ENCODE results near the gene CALN1. TPM values are rescaled to one million over a fixed set of nuclear protein-coding genes. Genes with fewer than 3 reads are reported as not detected.

Gene CALN1
- total RNA-seq, 1 donor from 2014 or later = not detected

DNA sequence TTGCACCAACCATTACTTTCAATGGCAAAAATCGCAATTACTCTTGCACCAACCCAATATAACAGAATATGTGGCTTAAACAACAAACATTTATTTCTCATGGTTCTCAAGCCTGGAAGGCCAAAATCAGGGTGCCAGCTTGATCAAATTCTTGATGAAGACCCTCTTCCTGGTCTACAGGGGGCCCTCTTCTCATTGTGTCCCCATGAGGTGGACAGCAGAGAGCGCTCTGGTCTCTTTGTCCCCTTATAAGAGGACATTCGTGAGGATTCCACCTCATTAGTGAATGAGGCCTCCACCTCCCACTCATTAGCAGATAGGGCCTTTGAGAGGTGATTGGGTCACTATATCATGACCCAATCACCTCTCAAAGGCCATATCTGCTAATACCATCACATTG, 120.0 kb downstream of the CALN1 start:
- no peak overlapping the region for H2AFZ ChIP-seq (ENCODE audit: low read depth, low read length)
- no peak overlapping the region for H3K4me2 ChIP-seq (ENCODE audit: low read length)
- Mint-ChIP-seq H3K27ac (ENCODE audit: unreplicated experiment) (no peak overlapping the region), H3K4me3 (ENCODE audit: unreplicated experiment) (no peak overlapping the region), H3K27me3 (ENCODE audit: low read depth, unreplicated experiment) (no peaks in the 10 kb centered on the region), H3K4me1 (ENCODE audit: low read depth, unreplicated experiment) (no peaks in the 10 kb centered on the region), H3K36me3 (ENCODE audit: low read depth, unreplicated experiment) (no peaks in the 10 kb centered on the region), H3K9me3 (ENCODE audit: unreplicated experiment) (peaks cover 6% of the 10 kb centered on the region)
- no peak for TF ChIP-seq EZH2 (IDR thresholded peaks at IDR 0.05; ENCODE audit: insufficient read depth, low read length)
- TF ChIP-seq, protein P1, sequence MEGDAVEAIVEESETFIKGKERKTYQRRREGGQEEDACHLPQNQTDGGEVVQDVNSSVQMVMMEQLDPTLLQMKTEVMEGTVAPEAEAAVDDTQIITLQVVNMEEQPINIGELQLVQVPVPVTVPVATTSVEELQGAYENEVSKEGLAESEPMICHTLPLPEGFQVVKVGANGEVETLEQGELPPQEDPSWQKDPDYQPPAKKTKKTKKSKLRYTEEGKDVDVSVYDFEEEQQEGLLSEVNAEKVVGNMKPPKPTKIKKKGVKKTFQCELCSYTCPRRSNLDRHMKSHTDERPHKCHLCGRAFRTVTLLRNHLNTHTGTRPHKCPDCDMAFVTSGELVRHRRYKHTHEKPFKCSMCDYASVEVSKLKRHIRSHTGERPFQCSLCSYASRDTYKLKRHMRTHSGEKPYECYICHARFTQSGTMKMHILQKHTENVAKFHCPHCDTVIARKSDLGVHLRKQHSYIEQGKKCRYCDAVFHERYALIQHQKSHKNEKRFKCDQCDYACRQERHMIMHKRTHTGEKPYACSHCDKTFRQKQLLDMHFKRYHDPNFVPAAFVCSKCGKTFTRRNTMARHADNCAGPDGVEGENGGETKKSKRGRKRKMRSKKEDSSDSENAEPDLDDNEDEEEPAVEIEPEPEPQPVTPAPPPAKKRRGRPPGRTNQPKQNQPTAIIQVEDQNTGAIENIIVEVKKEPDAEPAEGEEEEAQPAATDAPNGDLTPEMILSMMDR (IDR thresholded peaks at IDR 0.05; ENCODE audit: insufficient read depth, low read depth, low read length) = no peak
- no peaks in the 10 kb centered on the region for H3K36me3 ChIP-seq (ENCODE audit: insufficient read depth, low read length)
- no peak overlapping the region for H3K9ac ChIP-seq (ENCODE audit: low read length)
- no peaks in the 10 kb centered on the region for H3K27me3 ChIP-seq (ENCODE audit: insufficient read depth, low read length)
- FAIRE-seq = no peak
- H4K20me1 ChIP-seq (ENCODE audit: insufficient read depth, low read length) = no peaks in the 10 kb centered on the region
- DNase-seq (ENCODE audit: low read depth) = no peak
- H3K4me1 ChIP-seq (ENCODE audit: insufficient read depth, low read length) = no peaks in the 10 kb centered on the region
- H3K9me3 ChIP-seq (ENCODE audit: insufficient read depth, low read depth, low read length) = no peaks in the 10 kb centered on the region
- H3K79me2 ChIP-seq (ENCODE audit: insufficient read depth, low read length) = no peaks in the 10 kb centered on the region
- H3K27ac ChIP-seq (ENCODE audit: low read depth, low read length) = no peak overlapping the region
- no peak overlapping the region for H3K4me3 ChIP-seq (ENCODE audit: insufficient read depth, low read depth, low read length)

DNA sequence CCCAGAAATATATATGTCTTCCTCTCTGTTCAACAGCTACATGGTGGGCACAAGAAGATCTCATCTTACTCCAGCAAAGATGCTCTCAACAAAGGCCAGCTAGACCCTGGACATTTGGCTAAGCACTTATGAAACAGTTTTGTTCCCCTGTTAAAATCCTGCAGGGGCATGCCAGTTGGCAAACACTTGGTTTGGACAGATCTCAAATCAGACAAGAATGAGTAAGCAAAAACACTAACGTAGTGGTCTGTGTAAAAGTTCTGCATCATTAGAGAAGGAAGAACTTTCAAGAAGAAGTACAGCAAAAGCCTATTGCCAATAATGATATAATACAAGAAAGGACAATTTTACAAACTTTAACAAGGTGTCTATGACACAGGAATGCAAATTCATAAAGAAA, 125.6 kb downstream of the CALN1 start:
- no peak overlapping the region for H3K27ac ChIP-seq (ENCODE audit: low read depth, low read length)
- TF ChIP-seq, protein P1 (IDR thresholded peaks at IDR 0.05; ENCODE audit: insufficient read depth, low read depth, low read length) = no peak
- no peak for TF ChIP-seq EZH2 (IDR thresholded peaks at IDR 0.05; ENCODE audit: insufficient read depth, low read length)
- no peaks in the 10 kb centered on the region for H3K79me2 ChIP-seq (ENCODE audit: insufficient read depth, low read length)
- H3K4me3 Mint-ChIP-seq (ENCODE audit: unreplicated experiment) = no peak overlapping the region
- H3K36me3 Mint-ChIP-seq (ENCODE audit: low read depth, unreplicated experiment) = no peaks in the 10 kb centered on the region
- no peak overlapping the region for H3K9ac ChIP-seq (ENCODE audit: low read length)
- H3K27me3 Mint-ChIP-seq (ENCODE audit: low read depth, unreplicated experiment) = no peaks in the 10 kb centered on the region
- no peak overlapping the region for H3K27ac Mint-ChIP-seq (ENCODE audit: unreplicated experiment)
- H3K4me1 ChIP-seq (ENCODE audit: insufficient read depth, low read length) = no peaks in the 10 kb centered on the region
- DNase-seq (ENCODE audit: low read depth) (no peak), FAIRE-seq (no peak)
- H3K4me2 ChIP-seq (ENCODE audit: low read length) = no peak overlapping the region
- H3K27me3 ChIP-seq (ENCODE audit: insufficient read depth, low read length) = no peaks in the 10 kb centered on the region
- H3K9me3 ChIP-seq (ENCODE audit: insufficient read depth, low read depth, low read length) = no peaks in the 10 kb centered on the region
- H3K36me3 ChIP-seq (ENCODE audit: insufficient read depth, low read length) = no peaks in the 10 kb centered on the region
- no peak overlapping the region for H3K4me3 ChIP-seq (ENCODE audit: insufficient read depth, low read depth, low read length)
- H4K20me1 ChIP-seq (ENCODE audit: insufficient read depth, low read length) = no peaks in the 10 kb centered on the region
- peaks cover 10% of the 10 kb centered on the region for H3K9me3 Mint-ChIP-seq (ENCODE audit: unreplicated experiment)
- H2AFZ ChIP-seq (ENCODE audit: low read depth, low read length) = no peak overlapping the region
- no peaks in the 10 kb centered on the region for H3K4me1 Mint-ChIP-seq (ENCODE audit: low read depth, unreplicated experiment)

DNA sequence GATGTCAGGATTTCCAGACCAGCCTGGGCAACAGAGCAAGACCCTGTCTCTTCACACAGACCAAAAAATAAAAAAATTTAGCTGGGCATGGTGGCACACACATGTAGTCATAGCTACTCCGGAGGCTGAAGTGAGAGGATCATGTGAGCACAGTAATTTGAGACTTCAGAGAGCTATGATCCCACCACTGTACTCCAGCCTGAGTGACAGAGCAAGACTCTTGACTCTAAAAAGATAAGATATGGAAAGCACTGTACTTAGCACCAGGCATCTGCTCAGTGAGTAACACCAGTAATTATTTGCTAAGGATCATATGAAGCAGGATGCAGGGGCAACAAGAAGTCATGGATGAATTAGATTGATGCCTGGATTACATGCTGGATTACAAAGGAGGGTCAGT, 128.8 kb downstream of the CALN1 start:
- Mint-ChIP-seq H3K27ac (ENCODE audit: unreplicated experiment) (no peak overlapping the region), H3K27me3 (ENCODE audit: low read depth, unreplicated experiment) (peaks cover 3% of the 10 kb centered on the region), H3K36me3 (ENCODE audit: low read depth, unreplicated experiment) (no peaks in the 10 kb centered on the region), H3K9me3 (ENCODE audit: unreplicated experiment) (peaks cover 4% of the 10 kb centered on the region), H3K4me1 (ENCODE audit: low read depth, unreplicated experiment) (no peaks in the 10 kb centered on the region), H3K4me3 (ENCODE audit: unreplicated experiment) (no peak overlapping the region)
- H3K36me3 ChIP-seq (ENCODE audit: insufficient read depth, low read length) = no peaks in the 10 kb centered on the region
- H4K20me1 ChIP-seq (ENCODE audit: insufficient read depth, low read length) = no peaks in the 10 kb centered on the region
- H3K27ac ChIP-seq (ENCODE audit: low read depth, low read length) = no peak overlapping the region
- no peak overlapping the region for H2AFZ ChIP-seq (ENCODE audit: low read depth, low read length)
- no peaks in the 10 kb centered on the region for H3K9me3 ChIP-seq (ENCODE audit: insufficient read depth, low read depth, low read length)
- no peak overlapping the region for H3K4me2 ChIP-seq (ENCODE audit: low read length)
- TF ChIP-seq, protein P1 (IDR thresholded peaks at IDR 0.05; ENCODE audit: insufficient read depth, low read depth, low read length) = no peak
- no peak for TF ChIP-seq EZH2 (IDR thresholded peaks at IDR 0.05; ENCODE audit: insufficient read depth, low read length)
- H3K27me3 ChIP-seq (ENCODE audit: insufficient read depth, low read length) = no peaks in the 10 kb centered on the region
- H3K79me2 ChIP-seq (ENCODE audit: insufficient read depth, low read length) = no peaks in the 10 kb centered on the region
- DNase-seq (ENCODE audit: low read depth) (no peak), FAIRE-seq (no peak)
- H3K4me1 ChIP-seq (ENCODE audit: insufficient read depth, low read length) = no peaks in the 10 kb centered on the region
- H3K9ac ChIP-seq (ENCODE audit: low read length) = no peak overlapping the region
- H3K4me3 ChIP-seq (ENCODE audit: insufficient read depth, low read depth, low read length) = no peak overlapping the region

Data from astrocyte (in vitro differentiated cells and primary cell).